ENCODE results near the gene MLXIPL.
"Not testable (repeated sequence)": the region's sequence is repeated elsewhere in the genome, so short reads cannot be mapped to it uniquely, and the experiment has no call there.

The MLXIPL gene

GRCh38 chr7:73569042-73569608, 55.2 kb downstream of the MLXIPL start:
- Histone ChIP-seq H3K27me3 (ENCODE audit: control insufficient read depth in 1 of 2, insufficient read depth in 2 of 2, low read length in 2 of 2) (no peaks in the 10 kb centered on the region), H3K4me1 (ENCODE audit: control insufficient read depth in 1 of 2, insufficient read depth in 2 of 2, low read length in 2 of 2) (peaks cover 5 to 14% of the 10 kb centered on the region in 2 donors), H3K9me3 (ENCODE audit: control insufficient read depth in 1 of 2, low read length in 2 of 2) (no peaks in the 10 kb centered on the region), H3K4me3 (ENCODE audit: low read depth in 1 of 2, low read length in 2 of 2) (no peak overlapping the region), H3K9ac (ENCODE audit: low read depth in 1 of 2, low read length in 2 of 2) (no peak overlapping the region), H3K36me3 (ENCODE audit: control insufficient read depth in 1 of 2, insufficient read depth in 2 of 2, low read length in 2 of 2) (peaks cover 40 to 52% of the 10 kb centered on the region in 2 donors), H3K27ac (ENCODE audit: low read depth, low read length) (no peak overlapping the region)

- no peak overlapping the region for H3K9ac ChIP-seq (ENCODE audit: low read depth in 1 of 2, low read length in 2 of 2)
- peaks cover 30 to 42% of the 10 kb centered on the region in 2 donors for H3K36me3 ChIP-seq (ENCODE audit: control insufficient read depth in 1 of 2, insufficient read depth in 2 of 2, low read length in 2 of 2)
- no peaks in the 10 kb centered on the region for H3K9me3 ChIP-seq (ENCODE audit: control insufficient read depth in 1 of 2, low read length in 2 of 2)
- H3K4me3 ChIP-seq (ENCODE audit: low read depth in 1 of 2, low read length in 2 of 2): no peak overlapping the region
- H3K4me1 ChIP-seq (ENCODE audit: control insufficient read depth in 1 of 2, insufficient read depth in 2 of 2, low read length in 2 of 2): peaks cover 5 to 7% of the 10 kb centered on the region in 2 donors
- no peaks in the 10 kb centered on the region for H3K27me3 ChIP-seq (ENCODE audit: control insufficient read depth in 1 of 2, insufficient read depth in 2 of 2, low read length in 2 of 2)
- H3K27ac ChIP-seq (ENCODE audit: low read depth, low read length): no peak overlapping the region
Observed at GRCh38 chr7:73567846-73568685, 56.3 kb downstream of the MLXIPL start.

- Histone ChIP-seq H3K9me3 (ENCODE audit: control insufficient read depth in 1 of 2, low read length in 2 of 2) (no peaks in the 10 kb centered on the region), H3K9ac (ENCODE audit: low read depth in 1 of 2, low read length in 2 of 2) (no peak overlapping the region), H3K4me3 (ENCODE audit: low read depth in 1 of 2, low read length in 2 of 2) (no peak overlapping the region), H3K4me1 (ENCODE audit: control insufficient read depth in 1 of 2, insufficient read depth in 2 of 2, low read length in 2 of 2) (peaks cover 5% of the 10 kb centered on the region in 2 donors), H3K27ac (ENCODE audit: low read depth, low read length) (no peak overlapping the region), H3K27me3 (ENCODE audit: control insufficient read depth in 1 of 2, insufficient read depth in 2 of 2, low read length in 2 of 2) (no peaks in the 10 kb centered on the region), H3K36me3 (ENCODE audit: control insufficient read depth in 1 of 2, insufficient read depth in 2 of 2, low read length in 2 of 2) (peaks cover 20 to 33% of the 10 kb centered on the region in 2 donors)
Observed at GRCh38 chr7:73567140-73567539, 57.2 kb downstream of the MLXIPL start.

GRCh38 chr7:73566431-73566830, 57.9 kb downstream of the MLXIPL start:
- not testable (repeated sequence) for H3K4me1 ChIP-seq (ENCODE audit: control insufficient read depth in 1 of 2, insufficient read depth in 2 of 2, low read length in 2 of 2); H3K27ac ChIP-seq (ENCODE audit: low read depth, low read length); H3K9me3 ChIP-seq (ENCODE audit: control insufficient read depth in 1 of 2, low read length in 2 of 2); H3K27me3 ChIP-seq (ENCODE audit: control insufficient read depth in 1 of 2, insufficient read depth in 2 of 2, low read length in 2 of 2)
- peaks cover 17 to 25% of the 10 kb centered on the region in 2 donors for H3K36me3 ChIP-seq (ENCODE audit: control insufficient read depth in 1 of 2, insufficient read depth in 2 of 2, low read length in 2 of 2)
- H3K4me3 ChIP-seq (ENCODE audit: low read depth in 1 of 2, low read length in 2 of 2): peak overlapping the region; percentile 82 to 86
- peak overlapping the region; percentile 58 to 77 for H3K9ac ChIP-seq (ENCODE audit: low read depth in 1 of 2, low read length in 2 of 2)

GRCh38 chr7:73565675-73566340, 58.5 kb downstream of the MLXIPL start:
- Histone ChIP-seq H3K9me3 (ENCODE audit: control insufficient read depth in 1 of 2, low read length in 2 of 2) (no peaks in the 10 kb centered on the region), H3K9ac (ENCODE audit: low read depth in 1 of 2, low read length in 2 of 2) (peak overlapping the region; percentile 58 to 77), H3K4me3 (ENCODE audit: low read depth in 1 of 2, low read length in 2 of 2) (peak overlapping the region; percentile 82 to 86), H3K27me3 (ENCODE audit: control insufficient read depth in 1 of 2, insufficient read depth in 2 of 2, low read length in 2 of 2) (no peaks in the 10 kb centered on the region), H3K4me1 (ENCODE audit: control insufficient read depth in 1 of 2, insufficient read depth in 2 of 2, low read length in 2 of 2) (peaks cover 5% of the 10 kb centered on the region in 2 donors), H3K36me3 (ENCODE audit: control insufficient read depth in 1 of 2, insufficient read depth in 2 of 2, low read length in 2 of 2) (peaks cover 11 to 19% of the 10 kb centered on the region in 2 donors), H3K27ac (ENCODE audit: low read depth, low read length) (no peak overlapping the region)

GRCh38 chr7:73560109-73560835, 64.0 kb downstream of the MLXIPL start:
- Histone ChIP-seq H3K9me3 (ENCODE audit: control insufficient read depth in 1 of 2, low read length in 2 of 2) (no peaks in the 10 kb centered on the region), H3K36me3 (ENCODE audit: control insufficient read depth in 1 of 2, insufficient read depth in 2 of 2, low read length in 2 of 2) (no peaks in the 10 kb centered on the region), H3K4me3 (ENCODE audit: low read depth in 1 of 2, low read length in 2 of 2) (no peak overlapping the region), H3K9ac (ENCODE audit: low read depth in 1 of 2, low read length in 2 of 2) (peak overlapping the region in 1 of 2 donors; percentile 12), H3K27ac (ENCODE audit: low read depth, low read length) (no peak overlapping the region), H3K27me3 (ENCODE audit: control insufficient read depth in 1 of 2, insufficient read depth in 2 of 2, low read length in 2 of 2) (no peaks in the 10 kb centered on the region), H3K4me1 (ENCODE audit: control insufficient read depth in 1 of 2, insufficient read depth in 2 of 2, low read length in 2 of 2) (peaks cover 0 to 25% of the 10 kb centered on the region in 2 donors)

GRCh38 chr7:73557397-73558257, 66.7 kb downstream of the MLXIPL start, which contains the start of gene BCL7B:
BCL7B (minus strand) TSS chr7:73557690; CDS start chr7:73557578, 112 bp downstream.
- Histone ChIP-seq H3K27me3 (ENCODE audit: control insufficient read depth in 1 of 2, insufficient read depth in 2 of 2, low read length in 2 of 2) (no peaks in the 10 kb centered on the region), H3K9ac (ENCODE audit: low read depth in 1 of 2, low read length in 2 of 2) (peak within 1 kb of the TSS; percentile 88 to 94), H3K27ac (ENCODE audit: low read depth, low read length) (peak within 1 kb of the TSS; percentile 100), H3K36me3 (ENCODE audit: control insufficient read depth in 1 of 2, insufficient read depth in 2 of 2, low read length in 2 of 2) (peaks cover 3 to 17% of the 10 kb centered on the region in 2 donors), H3K9me3 (ENCODE audit: control insufficient read depth in 1 of 2, low read length in 2 of 2) (no peaks in the 10 kb centered on the region), H3K4me3 (ENCODE audit: low read depth in 1 of 2, low read length in 2 of 2) (peak within 1 kb of the TSS; percentile 89 to 97), H3K4me1 (ENCODE audit: control insufficient read depth in 1 of 2, insufficient read depth in 2 of 2, low read length in 2 of 2) (peaks cover 5 to 29% of the 10 kb centered on the region in 2 donors)

- H3K9ac ChIP-seq (ENCODE audit: low read depth in 1 of 2, low read length in 2 of 2): peak overlapping the region; percentile 88 to 94
- peak overlapping the region; percentile 89 to 97 for H3K4me3 ChIP-seq (ENCODE audit: low read depth in 1 of 2, low read length in 2 of 2)
- H3K4me1 ChIP-seq (ENCODE audit: control insufficient read depth in 1 of 2, insufficient read depth in 2 of 2, low read length in 2 of 2): peaks cover 5 to 29% of the 10 kb centered on the region in 2 donors
- H3K27me3 ChIP-seq (ENCODE audit: control insufficient read depth in 1 of 2, insufficient read depth in 2 of 2, low read length in 2 of 2): no peaks in the 10 kb centered on the region
- H3K9me3 ChIP-seq (ENCODE audit: control insufficient read depth in 1 of 2, low read length in 2 of 2): no peaks in the 10 kb centered on the region
- H3K27ac ChIP-seq (ENCODE audit: low read depth, low read length): peak overlapping the region; percentile 100
- H3K36me3 ChIP-seq (ENCODE audit: control insufficient read depth in 1 of 2, insufficient read depth in 2 of 2, low read length in 2 of 2): peaks cover 3 to 18% of the 10 kb centered on the region in 2 donors
Observed at GRCh38 chr7:73557108-73557396, 67.3 kb downstream of the MLXIPL start.
